Measurements from ENCODE around the gene ADAD2. TPM values are rescaled to one million over a fixed set of nuclear protein-coding genes. Genes with fewer than 3 reads are reported as not detected.
A peak's percentile ranks its signal among the peaks of the same experiment; 100 is the strongest.
"Not testable (repeated sequence)": the region's sequence is repeated elsewhere in the genome, so short reads cannot be mapped to it uniquely, and the experiment has no call there.

ADAD2 gene
- total RNA-seq, 2 donors from 2014 or later: not detected

DNA sequence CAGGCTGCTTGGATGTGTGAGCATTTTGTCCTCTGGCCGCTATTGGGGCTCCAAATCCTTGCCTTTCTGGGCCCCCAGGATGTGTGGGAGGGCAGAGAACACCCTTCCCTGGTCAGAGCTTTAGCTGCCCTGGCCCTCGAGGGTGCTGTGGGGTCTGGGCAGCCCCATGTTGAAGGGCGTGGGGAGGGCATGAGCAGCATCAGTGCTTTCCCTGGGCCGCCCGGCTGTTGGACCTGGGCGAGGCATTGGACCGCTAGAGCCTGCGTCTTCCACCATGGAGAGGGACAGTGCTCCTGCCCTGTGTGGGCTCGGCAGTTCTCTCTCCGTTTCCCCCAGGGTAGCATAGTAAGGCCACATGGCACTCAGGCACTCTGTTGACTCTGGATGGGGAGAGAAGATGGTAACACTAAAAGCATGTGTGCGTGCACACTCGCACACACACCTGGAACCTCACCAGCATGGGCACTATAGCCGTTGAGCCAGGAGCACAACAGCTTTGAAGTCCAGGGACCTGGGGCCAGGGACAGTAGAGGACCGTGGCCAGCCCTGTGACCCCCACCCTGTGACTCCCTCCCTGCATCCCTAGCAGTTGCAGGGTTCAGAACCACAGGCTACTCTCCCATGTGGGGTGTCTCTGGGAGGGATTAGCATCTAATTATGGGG, 6.6 kb downstream of the ADAD2 start:
- Mint-ChIP-seq H3K27ac (no peak overlapping the region), H3K4me1 (peaks cover 8% of the 10 kb centered on the region), H3K4me3 (no peak overlapping the region), H3K36me3 (ENCODE audit: low read depth) (no peaks in the 10 kb centered on the region), H3K9me3 (no peaks in the 10 kb centered on the region), H3K27me3 (no peaks in the 10 kb centered on the region)
- ATAC-seq (replicated peaks): no peak

- H3K27me3 Mint-ChIP-seq: no peaks in the 10 kb centered on the region
- no peaks in the 10 kb centered on the region for H3K9me3 Mint-ChIP-seq
- no peak overlapping the region for H3K27ac Mint-ChIP-seq
Measured at GRCh38 chr16:84198401-84198800, 7.4 kb downstream of the ADAD2 start.

DNA sequence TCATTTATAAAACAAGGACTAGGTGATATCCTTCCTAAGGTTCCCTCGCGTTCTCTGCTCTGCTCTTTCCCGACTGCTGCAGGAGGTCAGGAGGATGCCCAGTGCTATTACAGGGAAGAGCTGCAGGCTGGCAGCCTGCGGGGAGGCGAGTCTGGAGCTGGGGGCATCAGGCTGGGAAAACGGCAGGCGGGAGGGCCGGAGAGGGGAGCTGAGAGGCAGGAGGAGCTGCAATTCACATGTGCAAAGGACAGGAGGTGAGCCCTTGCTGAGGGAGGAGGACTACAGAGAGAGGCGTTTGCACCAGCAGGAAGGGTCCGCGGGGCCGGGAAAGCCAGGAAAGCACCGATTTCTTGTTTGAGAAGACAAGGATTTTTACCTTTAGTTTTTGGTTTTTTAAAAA, 8.1 kb downstream of the ADAD2 start:
- H3K36me3 Mint-ChIP-seq (ENCODE audit: low read depth): no peaks in the 10 kb centered on the region
- ATAC-seq (replicated peaks): no peak
- H3K27ac Mint-ChIP-seq: no peak overlapping the region
- H3K4me3 Mint-ChIP-seq: no peak overlapping the region
- peaks cover 2% of the 10 kb centered on the region for H3K4me1 Mint-ChIP-seq
- H3K9me3 Mint-ChIP-seq: no peaks in the 10 kb centered on the region
- H3K27me3 Mint-ChIP-seq: no peaks in the 10 kb centered on the region

More at GRCh38 chr16:84198401-84198800, 7.4 kb downstream of the ADAD2 start:
- Mint-ChIP-seq H3K4me3 (no peak overlapping the region), H3K4me1 (peaks cover 8% of the 10 kb centered on the region), H3K36me3 (ENCODE audit: low read depth) (no peaks in the 10 kb centered on the region)
- ATAC-seq (replicated peaks): no peak

DNA sequence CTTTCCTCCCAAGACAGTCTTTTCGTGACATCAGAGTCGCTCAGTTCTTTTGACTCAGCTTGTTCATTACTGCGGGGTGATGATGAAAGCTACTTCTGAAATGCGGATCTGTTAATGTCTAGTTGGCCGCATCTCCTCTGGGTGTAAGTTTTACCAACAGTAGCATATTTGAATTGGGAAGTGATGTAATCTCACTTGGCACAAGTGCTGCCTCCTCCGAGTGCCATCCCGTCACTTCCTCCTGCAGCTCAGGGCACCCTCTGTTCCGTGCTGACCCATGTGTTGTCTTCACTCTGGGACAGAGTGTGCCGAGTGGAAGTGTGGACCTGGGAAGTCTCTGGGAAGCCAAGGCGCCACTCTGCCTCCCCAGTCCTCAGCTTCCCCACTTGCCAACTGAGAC, 8.9 kb downstream of the ADAD2 start:
- H3K4me1 Mint-ChIP-seq: no peaks in the 10 kb centered on the region
- H3K4me3 Mint-ChIP-seq: no peak overlapping the region
- H3K27me3 Mint-ChIP-seq: no peaks in the 10 kb centered on the region
- H3K27ac Mint-ChIP-seq: no peak overlapping the region
- ATAC-seq (replicated peaks): no peak
- H3K36me3 Mint-ChIP-seq (ENCODE audit: low read depth): no peaks in the 10 kb centered on the region
- H3K9me3 Mint-ChIP-seq: no peaks in the 10 kb centered on the region

DNA sequence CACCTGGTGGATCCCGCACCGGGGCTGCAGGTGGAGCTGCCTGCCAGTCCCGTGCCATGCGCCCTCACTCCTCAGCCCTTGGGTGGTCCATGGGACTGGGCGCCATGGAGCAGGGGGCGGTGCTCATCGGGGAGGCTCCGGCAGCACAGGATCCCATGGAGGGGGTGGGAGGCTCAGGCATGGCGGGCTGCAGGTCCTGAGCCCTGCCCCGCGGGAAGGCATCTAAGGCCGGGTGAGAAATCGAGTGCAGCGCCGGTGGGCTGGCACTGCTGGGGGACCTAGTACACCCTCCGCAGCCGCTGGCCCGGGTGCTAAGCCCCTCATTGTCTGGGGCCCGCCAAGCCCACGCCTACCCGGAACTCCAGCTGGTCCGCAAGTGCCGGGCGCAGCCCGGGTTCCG, 13.6 kb downstream of the ADAD2 start:
- H3K27me3 Mint-ChIP-seq; H3K27ac Mint-ChIP-seq; ATAC-seq (replicated peaks); H3K4me3 Mint-ChIP-seq; H3K9me3 Mint-ChIP-seq; H3K36me3 Mint-ChIP-seq (ENCODE audit: low read depth); H3K4me1 Mint-ChIP-seq: not testable (repeated sequence)

DNA sequence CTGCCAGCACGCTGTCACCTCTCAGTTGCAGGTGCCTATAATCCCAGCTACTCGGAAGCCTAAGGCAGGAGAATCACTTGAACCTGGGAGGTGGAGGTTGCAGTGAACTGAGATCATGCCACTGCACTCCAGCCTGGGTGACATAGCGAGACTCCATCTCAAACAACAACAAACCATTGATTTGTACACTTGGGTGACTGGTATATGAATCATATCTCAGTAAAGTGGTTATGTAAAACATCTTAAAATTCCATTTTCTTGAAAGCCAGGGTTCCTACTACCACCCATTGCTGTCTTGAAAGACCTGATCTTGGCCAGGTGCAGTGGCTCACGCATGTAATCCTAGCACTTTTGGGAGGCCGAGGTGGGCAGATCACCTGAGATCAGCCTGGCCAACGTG, 14.2 kb downstream of the ADAD2 start:
- not testable (repeated sequence) for ATAC-seq (replicated peaks); H3K27ac Mint-ChIP-seq; H3K27me3 Mint-ChIP-seq; H3K4me1 Mint-ChIP-seq; H3K36me3 Mint-ChIP-seq (ENCODE audit: low read depth); H3K9me3 Mint-ChIP-seq; H3K4me3 Mint-ChIP-seq

GRCh38 chr16:84205976-84206691, 15.2 kb downstream of the ADAD2 start:
- Mint-ChIP-seq H3K4me3 (no peak overlapping the region), H3K27me3 (no peaks in the 10 kb centered on the region), H3K36me3 (ENCODE audit: low read depth) (no peaks in the 10 kb centered on the region), H3K27ac (no peak overlapping the region), H3K4me1 (no peaks in the 10 kb centered on the region), H3K9me3 (no peaks in the 10 kb centered on the region)
- no peak for ATAC-seq (replicated peaks)

GRCh38 chr16:84207251-84207650, 16.3 kb downstream of the ADAD2 start:
- no peaks in the 10 kb centered on the region for H3K4me1 Mint-ChIP-seq
- no peak for ATAC-seq (replicated peaks)

DNA sequence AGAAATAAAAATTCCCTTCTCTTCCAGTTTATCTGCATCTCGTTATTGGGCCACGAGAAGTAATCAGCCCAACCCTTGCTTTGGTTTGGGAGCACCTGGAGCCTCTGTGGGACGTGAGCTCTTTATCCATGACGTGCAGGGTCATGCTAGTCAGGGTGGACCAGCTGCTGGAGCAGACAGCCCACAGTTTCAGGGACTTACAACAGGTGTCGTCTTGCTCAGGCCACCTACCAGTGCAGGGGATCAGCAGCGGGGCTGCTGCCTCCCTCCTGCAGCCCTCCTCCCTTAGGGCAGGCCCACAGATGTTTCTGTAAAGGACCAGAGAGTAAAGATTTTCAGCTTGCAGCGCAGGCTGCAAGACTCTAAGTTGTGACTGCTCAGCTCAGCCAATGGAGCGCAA, 16.9 kb downstream of the ADAD2 start:
- H3K9me3 Mint-ChIP-seq: no peaks in the 10 kb centered on the region
- H3K27me3 Mint-ChIP-seq: no peaks in the 10 kb centered on the region
- no peak overlapping the region for H3K27ac Mint-ChIP-seq
- no peaks in the 10 kb centered on the region for H3K4me1 Mint-ChIP-seq
- H3K36me3 Mint-ChIP-seq (ENCODE audit: low read depth): no peaks in the 10 kb centered on the region
- no peak overlapping the region for H3K4me3 Mint-ChIP-seq
- ATAC-seq (replicated peaks): no peak

More at GRCh38 chr16:84207251-84207650, 16.3 kb downstream of the ADAD2 start:
- Mint-ChIP-seq H3K36me3 (ENCODE audit: low read depth) (no peaks in the 10 kb centered on the region), H3K4me3 (no peak overlapping the region), H3K27me3 (no peaks in the 10 kb centered on the region), H3K27ac (no peak overlapping the region), H3K9me3 (no peaks in the 10 kb centered on the region)

GRCh38 chr16:84209989-84210388, 19.0 kb downstream of the ADAD2 start:
- Mint-ChIP-seq H3K4me3 (no peak overlapping the region), H3K4me1 (no peaks in the 10 kb centered on the region), H3K27ac (no peak overlapping the region), H3K36me3 (ENCODE audit: low read depth) (no peaks in the 10 kb centered on the region), H3K27me3 (no peaks in the 10 kb centered on the region), H3K9me3 (no peaks in the 10 kb centered on the region)
- peak; percentile 7 for ATAC-seq (replicated peaks)

DNA sequence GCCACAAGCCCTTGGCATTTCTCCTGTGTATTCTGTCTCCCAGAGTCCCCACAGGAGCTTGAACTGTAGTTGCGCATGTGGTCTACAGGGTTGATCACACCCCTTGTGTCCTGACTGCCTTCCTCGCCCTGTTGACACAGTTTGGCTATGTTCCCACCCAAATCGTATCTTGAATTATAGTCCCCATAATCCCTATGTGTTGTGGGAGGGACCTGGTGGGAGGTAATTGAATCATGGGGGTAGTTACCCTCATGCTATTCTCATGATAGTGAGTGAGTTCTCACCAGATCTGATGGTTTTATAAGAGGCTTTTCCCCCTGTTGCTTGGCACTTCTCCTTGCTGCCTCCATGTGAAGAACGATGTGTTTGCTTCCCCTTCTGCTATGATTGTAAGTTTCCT, 21.2 kb downstream of the ADAD2 start:
- no peaks in the 10 kb centered on the region for H3K4me1 Mint-ChIP-seq
- H3K27ac Mint-ChIP-seq: no peak overlapping the region
- H3K27me3 Mint-ChIP-seq: no peaks in the 10 kb centered on the region
- ATAC-seq (replicated peaks): no peak
- no peaks in the 10 kb centered on the region for H3K36me3 Mint-ChIP-seq (ENCODE audit: low read depth)
- no peak overlapping the region for H3K4me3 Mint-ChIP-seq
- H3K9me3 Mint-ChIP-seq: no peaks in the 10 kb centered on the region

GRCh38 chr16:84212631-84213030, 21.7 kb downstream of the ADAD2 start:
- no peak overlapping the region for H3K27ac Mint-ChIP-seq
- no peaks in the 10 kb centered on the region for H3K36me3 Mint-ChIP-seq (ENCODE audit: low read depth)
- no peaks in the 10 kb centered on the region for H3K4me1 Mint-ChIP-seq
- no peaks in the 10 kb centered on the region for H3K27me3 Mint-ChIP-seq
- ATAC-seq (replicated peaks): no peak
- no peaks in the 10 kb centered on the region for H3K9me3 Mint-ChIP-seq
- no peak overlapping the region for H3K4me3 Mint-ChIP-seq

DNA sequence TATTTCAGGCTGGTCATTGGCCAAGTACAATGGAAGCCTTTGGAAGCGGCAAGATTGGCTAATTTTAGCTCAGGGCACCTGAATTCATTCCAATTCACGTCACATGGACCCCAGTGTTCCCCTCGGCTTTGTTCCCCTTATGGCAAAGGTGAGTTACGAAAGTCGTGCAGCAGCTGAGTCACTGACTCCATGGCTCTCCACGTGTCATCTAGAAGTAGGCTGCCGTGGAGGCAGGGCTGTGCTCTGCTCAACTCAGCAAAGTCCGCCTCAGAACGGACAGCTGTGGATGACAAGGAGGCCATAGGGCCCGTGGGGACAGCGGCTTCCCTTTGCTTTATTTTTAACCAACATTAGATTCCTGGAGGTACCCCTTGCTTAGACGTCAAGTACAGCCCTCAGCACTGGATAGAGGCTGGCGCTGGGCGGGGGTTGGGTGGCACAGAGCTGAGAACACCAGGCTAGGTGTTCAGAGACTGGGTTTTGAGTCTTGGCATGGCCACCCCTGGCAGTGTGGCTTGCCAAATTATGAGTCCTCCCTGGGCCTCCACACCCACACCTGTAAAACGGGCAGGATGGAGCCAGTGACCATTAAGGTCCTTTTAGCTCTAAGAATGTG, 23.6 kb downstream of the ADAD2 start:
- no peak for ATAC-seq (replicated peaks)
- Mint-ChIP-seq H3K27me3 (peaks cover 4% of the 10 kb centered on the region), H3K9me3 (no peaks in the 10 kb centered on the region), H3K4me3 (no peak overlapping the region), H3K27ac (no peak overlapping the region), H3K36me3 (ENCODE audit: low read depth) (no peaks in the 10 kb centered on the region), H3K4me1 (no peaks in the 10 kb centered on the region)

- Mint-ChIP-seq H3K27ac (no peak overlapping the region), H3K4me1 (no peaks in the 10 kb centered on the region), H3K36me3 (ENCODE audit: low read depth) (no peaks in the 10 kb centered on the region), H3K9me3 (no peaks in the 10 kb centered on the region), H3K4me3 (no peak overlapping the region), H3K27me3 (peaks cover 4% of the 10 kb centered on the region)
- no peak for ATAC-seq (replicated peaks)
Measured at GRCh38 chr16:84215531-84215930, 24.6 kb downstream of the ADAD2 start.

DNA sequence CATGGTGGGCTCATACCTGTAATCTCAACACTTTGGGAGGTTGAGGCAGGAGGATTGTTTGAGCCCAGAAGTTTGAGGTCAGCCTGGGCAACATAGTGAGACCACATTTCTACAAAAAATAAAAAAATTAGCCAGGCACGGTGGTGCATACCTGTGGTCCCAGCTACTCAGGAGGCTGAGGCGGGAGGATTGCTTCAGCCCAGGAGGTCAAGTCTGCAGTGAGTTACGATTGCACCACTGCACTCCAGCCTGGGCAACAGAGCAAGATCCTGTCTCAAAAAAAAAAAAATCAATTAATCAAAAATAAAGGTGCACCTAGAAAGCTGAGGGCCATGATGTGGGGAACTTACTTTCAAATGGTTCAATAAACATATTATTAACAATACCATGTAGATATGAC, 25.2 kb downstream of the ADAD2 start:
- not testable (repeated sequence) for H3K4me1 Mint-ChIP-seq; H3K27ac Mint-ChIP-seq; ATAC-seq (replicated peaks)

More for the DNA sequence above, 25.2 kb downstream of the ADAD2 start:
- H3K9me3 Mint-ChIP-seq; H3K4me3 Mint-ChIP-seq; H3K36me3 Mint-ChIP-seq (ENCODE audit: low read depth); H3K27me3 Mint-ChIP-seq: not testable (repeated sequence)

Measured in activated T-helper 17 cell treated with anti-CD3 and anti-CD28 coated beads, Interleukin-2, amount 50 U/mL, for 72 hours (primary cell).